NCI-H2227 treated with DMSO at 0.1 percent for 48 hours (cell line): ENCODE data around the gene DSEL.

Source experiments
- DNase-seq: peaks from one replicate; lab custom pipeline; 2025; lab: John Stamatoyannopoulos, UW

Gene DSEL

DNA sequence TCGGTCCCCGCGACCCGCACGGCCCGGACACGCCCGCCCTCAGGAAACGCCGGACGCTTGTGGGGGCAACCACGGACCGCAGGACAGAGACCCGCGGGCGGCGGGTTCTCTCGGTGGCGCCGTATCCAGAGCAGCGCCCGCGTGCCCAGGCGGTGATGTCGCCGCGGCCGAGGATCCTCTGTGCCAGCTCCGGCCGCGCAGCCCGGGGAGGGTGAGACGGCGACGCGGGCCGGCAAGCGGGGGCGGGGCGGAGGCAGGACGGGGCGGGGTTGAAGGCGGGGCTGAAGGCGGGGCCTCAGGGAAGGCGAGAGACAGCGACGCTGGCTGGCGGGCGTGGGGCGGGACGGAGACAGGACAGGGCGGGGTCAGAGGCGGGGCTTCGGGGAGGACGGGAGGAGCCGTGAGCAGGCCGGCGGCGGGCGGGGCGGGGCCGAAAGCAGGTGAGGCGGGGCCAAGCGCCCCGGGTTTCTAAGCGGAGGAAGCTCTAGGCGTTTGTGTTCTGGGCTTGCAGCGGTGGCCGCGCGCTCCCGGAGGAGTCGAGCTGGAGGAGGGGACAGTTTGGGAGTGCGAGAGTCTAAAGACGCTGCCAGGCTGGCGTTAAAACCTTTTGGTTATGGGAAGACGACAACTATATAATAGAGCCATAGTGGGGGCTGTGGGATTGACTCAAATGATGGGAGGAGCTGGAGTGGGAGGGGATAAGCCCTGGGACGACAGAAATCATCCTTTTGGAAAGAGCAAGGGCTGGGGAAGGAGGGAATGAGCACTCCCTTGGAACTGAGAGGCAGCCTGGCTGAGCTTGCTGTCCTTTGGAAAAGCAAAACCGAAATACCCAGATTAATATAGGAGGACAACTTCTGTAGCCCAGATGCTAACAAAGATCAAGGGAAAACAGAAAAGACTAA is at the start of gene DSEL:
Gene DSEL (minus strand): TSS at position 182 of the 905 bp plus-strand sequence. CDS start 2,112 bp downstream, outside the sequence.
- DNase-seq: peak; percentile 97

- DNase-seq: no peak
Measured at GRCh38 chr18:67553437-67553836, 36.9 kb upstream of the DSEL start.

DNA sequence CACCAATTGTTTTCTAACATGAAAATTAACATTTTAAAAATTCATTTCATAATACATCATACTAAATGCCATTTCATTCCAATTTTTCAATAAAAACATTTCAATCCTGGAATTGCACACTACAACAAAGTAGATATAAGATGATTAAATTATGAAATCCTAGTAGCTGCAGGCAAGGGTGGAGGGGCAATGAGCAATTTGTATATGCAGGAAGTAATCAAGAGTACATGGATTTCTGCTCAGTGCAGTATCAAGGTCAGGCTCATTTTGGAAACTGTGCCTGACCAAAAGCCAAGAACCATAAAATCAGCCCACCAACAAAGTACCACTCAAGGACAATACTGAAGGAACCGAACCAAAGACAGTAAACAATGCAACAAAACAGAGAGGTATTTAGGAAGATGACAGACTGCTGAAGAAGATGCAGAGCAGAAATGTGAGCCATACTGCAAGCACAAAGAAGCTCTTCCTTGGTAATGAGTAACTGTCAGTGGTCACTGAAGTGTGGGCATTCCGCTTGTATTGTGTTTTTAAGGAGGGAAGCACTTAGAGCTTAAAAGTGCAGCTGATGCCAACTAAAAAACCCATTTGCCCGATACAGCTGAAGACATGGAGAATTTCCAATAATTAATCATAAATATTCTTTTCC is 34.5 kb upstream of the DSEL start:
- DNase-seq: no peak

GRCh38 chr18:67549946-67550345 is 33.4 kb upstream of the DSEL start:
- DNase-seq: no peak

GRCh38 chr18:67545681-67546080 is 29.2 kb upstream of the DSEL start:
- DNase-seq: no peak

DNA sequence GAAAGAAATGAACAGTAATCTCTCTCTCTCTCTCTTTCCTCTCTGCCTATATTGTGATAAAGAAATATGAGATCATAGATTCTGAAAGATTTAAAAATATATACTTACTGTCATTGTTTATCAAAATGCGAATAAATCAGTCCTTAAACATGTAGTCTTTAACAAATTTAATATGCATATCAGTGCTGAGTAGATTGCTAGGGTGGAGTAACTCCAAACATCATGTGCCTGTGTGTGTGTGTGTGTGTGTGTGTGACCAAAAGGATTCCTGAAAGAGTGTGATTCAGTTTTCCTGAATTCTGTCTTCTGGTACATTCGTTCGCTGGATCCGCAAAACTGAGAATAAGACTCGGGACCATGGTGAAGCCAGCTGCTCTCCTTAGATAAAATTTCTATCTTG is 24.0 kb upstream of the DSEL start:
- DNase-seq: no peak

- DNase-seq: no peak
Measured at GRCh38 chr18:67531929-67532328, 15.4 kb upstream of the DSEL start.

- DNase-seq: no peak
Measured at GRCh38 chr18:67525328-67526099, 9.0 kb upstream of the DSEL start.

- no peak for DNase-seq
Measured at GRCh38 chr18:67520351-67520921, 3.9 kb upstream of the DSEL start.

DNA sequence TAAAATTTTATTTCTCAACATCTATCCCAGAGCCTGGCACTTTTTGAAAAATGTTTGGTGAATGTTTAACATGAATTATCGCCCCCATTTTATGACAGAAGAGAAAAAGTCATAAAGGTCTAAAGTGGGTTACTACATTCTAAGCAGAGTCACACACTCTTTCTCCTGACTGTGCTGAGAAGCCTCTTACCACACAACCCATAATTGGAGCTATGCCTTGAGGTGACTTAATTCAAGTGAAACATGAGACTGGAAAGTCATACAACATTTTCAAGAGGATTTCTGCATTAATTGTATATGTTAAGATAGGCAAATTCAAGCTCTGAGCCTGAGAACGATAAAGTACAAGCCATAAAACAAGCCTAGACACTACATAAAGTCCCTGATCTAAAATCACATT is 3.1 kb upstream of the DSEL start:
- peak; percentile 4 for DNase-seq

GRCh38 chr18:67518566-67518965 is 2.0 kb upstream of the DSEL start:
- no peak for DNase-seq

- peak; percentile 85 for DNase-seq
Measured at GRCh38 chr18:67517444-67517765, 885 bp upstream of the DSEL start.

GRCh38 chr18:67515942-67516538 is 480 bp downstream of the DSEL start:
- DNase-seq: peak; percentile 74

- DNase-seq: no peak
Measured at GRCh38 chr18:67514901-67515540, 1.5 kb downstream of the DSEL start.

GRCh38 chr18:67514465-67514864 is 2.1 kb downstream of the DSEL start:
- no peak for DNase-seq

- DNase-seq: no peak
Measured at GRCh38 chr18:67513280-67513679, 3.2 kb downstream of the DSEL start.

- no peak for DNase-seq
Measured at GRCh38 chr18:67511840-67512239, 4.7 kb downstream of the DSEL start.

- no peak for DNase-seq
Measured at GRCh38 chr18:67510831-67511230, 5.7 kb downstream of the DSEL start.

GRCh38 chr18:67509741-67510391 is 6.7 kb downstream of the DSEL start:
- no peak for DNase-seq

GRCh38 chr18:67508146-67508545 is 8.4 kb downstream of the DSEL start:
- no peak for DNase-seq

DNA sequence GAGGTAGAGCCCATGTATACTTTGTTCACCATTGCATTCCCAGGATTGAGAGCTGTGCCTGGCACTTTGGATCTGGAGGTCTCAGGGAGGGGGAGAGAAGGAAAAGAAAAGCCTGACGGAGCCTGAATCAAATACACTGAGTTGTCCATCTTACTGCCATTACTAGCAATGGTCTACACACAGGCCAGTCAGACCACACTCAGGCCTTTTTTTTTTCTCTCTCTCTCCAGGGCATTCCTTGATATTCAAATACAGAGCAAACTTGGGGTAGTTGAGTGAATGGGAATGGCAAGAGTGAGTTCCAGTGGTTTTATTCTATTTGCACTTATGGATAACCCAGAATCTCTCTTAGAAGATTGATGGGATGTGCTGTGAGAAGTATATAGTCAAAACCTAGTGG is 11.8 kb downstream of the DSEL start:
- no peak for DNase-seq
